ENCODE measurements around the gene DPP6.

DNA sequence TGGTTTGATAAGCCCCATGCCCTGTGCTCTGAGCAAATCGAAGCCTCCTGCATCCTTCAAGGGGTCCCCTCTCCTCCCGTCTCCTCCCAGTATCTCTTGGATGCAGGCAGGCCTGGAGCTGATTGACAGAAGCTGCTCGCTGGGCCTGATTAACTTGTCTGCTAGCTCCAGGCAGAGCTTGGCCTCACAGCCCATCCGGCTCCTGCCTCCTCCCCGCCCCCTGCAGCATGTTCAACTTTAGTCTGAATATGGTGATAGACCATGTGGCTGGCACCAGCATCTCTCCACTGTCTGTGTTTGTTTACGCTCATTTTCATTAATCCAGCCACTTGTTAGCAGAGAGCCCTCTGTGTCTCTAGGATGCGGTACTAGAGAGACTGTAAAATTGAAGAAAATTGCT lies 432.2 kb downstream of the DPP6 start:
- TF ChIP-seq, protein P1, sequence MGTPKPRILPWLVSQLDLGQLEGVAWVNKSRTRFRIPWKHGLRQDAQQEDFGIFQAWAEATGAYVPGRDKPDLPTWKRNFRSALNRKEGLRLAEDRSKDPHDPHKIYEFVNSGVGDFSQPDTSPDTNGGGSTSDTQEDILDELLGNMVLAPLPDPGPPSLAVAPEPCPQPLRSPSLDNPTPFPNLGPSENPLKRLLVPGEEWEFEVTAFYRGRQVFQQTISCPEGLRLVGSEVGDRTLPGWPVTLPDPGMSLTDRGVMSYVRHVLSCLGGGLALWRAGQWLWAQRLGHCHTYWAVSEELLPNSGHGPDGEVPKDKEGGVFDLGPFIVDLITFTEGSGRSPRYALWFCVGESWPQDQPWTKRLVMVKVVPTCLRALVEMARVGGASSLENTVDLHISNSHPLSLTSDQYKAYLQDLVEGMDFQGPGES (IDR thresholded peaks at IDR 0.05; ENCODE audit: low read depth, low read length) = no peak
- TF ChIP-seq TEAD4 (IDR thresholded peaks at IDR 0.05; ENCODE audit: borderline replicate concordance, insufficient read depth) (no peak), CHD2 (IDR thresholded peaks at IDR 0.05; ENCODE audit: low read length, partially characterized antibody) (no peak), MXI1 (IDR thresholded peaks at IDR 0.05; ENCODE audit: low read depth, low read length) (peak; percentile 52; the same call in 1 of the 2 replicates), RFX5 (IDR thresholded peaks at IDR 0.05; ENCODE audit: low read length) (no peak), POLR2AphosphoS5 (IDR thresholded peaks at IDR 0.05; ENCODE audit: low read depth, low read length) (no peak), EP300 (IDR thresholded peaks at IDR 0.05; ENCODE audit: borderline replicate concordance in 1 of 2, low read depth in 1 of 2, low read length in 1 of 2) (no peak)
- TF ChIP-seq, protein P2, sequence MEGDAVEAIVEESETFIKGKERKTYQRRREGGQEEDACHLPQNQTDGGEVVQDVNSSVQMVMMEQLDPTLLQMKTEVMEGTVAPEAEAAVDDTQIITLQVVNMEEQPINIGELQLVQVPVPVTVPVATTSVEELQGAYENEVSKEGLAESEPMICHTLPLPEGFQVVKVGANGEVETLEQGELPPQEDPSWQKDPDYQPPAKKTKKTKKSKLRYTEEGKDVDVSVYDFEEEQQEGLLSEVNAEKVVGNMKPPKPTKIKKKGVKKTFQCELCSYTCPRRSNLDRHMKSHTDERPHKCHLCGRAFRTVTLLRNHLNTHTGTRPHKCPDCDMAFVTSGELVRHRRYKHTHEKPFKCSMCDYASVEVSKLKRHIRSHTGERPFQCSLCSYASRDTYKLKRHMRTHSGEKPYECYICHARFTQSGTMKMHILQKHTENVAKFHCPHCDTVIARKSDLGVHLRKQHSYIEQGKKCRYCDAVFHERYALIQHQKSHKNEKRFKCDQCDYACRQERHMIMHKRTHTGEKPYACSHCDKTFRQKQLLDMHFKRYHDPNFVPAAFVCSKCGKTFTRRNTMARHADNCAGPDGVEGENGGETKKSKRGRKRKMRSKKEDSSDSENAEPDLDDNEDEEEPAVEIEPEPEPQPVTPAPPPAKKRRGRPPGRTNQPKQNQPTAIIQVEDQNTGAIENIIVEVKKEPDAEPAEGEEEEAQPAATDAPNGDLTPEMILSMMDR (IDR thresholded peaks at IDR 0.05) = no peak
- TF ChIP-seq, protein P3, sequence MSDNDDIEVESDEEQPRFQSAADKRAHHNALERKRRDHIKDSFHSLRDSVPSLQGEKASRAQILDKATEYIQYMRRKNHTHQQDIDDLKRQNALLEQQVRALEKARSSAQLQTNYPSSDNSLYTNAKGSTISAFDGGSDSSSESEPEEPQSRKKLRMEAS (IDR thresholded peaks at IDR 0.05; ENCODE audit: low read depth) = no peak
- TF ChIP-seq, protein P4, sequence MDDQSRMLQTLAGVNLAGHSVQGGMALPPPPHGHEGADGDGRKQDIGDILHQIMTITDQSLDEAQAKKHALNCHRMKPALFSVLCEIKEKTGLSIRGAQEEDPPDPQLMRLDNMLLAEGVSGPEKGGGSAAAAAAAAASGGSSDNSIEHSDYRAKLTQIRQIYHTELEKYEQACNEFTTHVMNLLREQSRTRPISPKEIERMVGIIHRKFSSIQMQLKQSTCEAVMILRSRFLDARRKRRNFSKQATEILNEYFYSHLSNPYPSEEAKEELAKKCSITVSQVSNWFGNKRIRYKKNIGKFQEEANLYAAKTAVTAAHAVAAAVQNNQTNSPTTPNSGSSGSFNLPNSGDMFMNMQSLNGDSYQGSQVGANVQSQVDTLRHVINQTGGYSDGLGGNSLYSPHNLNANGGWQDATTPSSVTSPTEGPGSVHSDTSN (IDR thresholded peaks at IDR 0.05) = no peak
